HCT116 (cell line): Measurements from ENCODE around the gene GAD1. TPM values are rescaled to one million over a fixed set of nuclear protein-coding genes. Genes with fewer than 3 reads are reported as not detected.

Experiments
- ATAC-seq: fragments of 200-7000 bp; cut with Tn5 transposase; 2 replicates; pipeline ENCODE4 v1.9.1; 2020; ENCODE audit warnings: mild to moderate bottlenecking, moderate library complexity
- BruUV-seq: library from RNA; stranded (reverse); fragments of 400-500 nt; replicated peaks from 2 replicates; lab custom pipeline; 2021; lab: Mats Ljungman, UMichigan
- CTCF ChIA-PET: fragments of 300-600 bp; sonication (Branson Sonifier 250); formaldehyde crosslinking; loops from one replicate; lab custom pipeline; 2021; ENCODE audit warnings: antibody characterized with exemption; lab: Charles Lee
- POLR2A ChIA-PET: fragments of 300-600, 350-600 bp; sonication (Branson Sonifier 250); formaldehyde crosslinking; loops from one replicate; lab custom pipeline; 2021; ENCODE audit warnings: antibody characterized with exemption; lab: Charles Lee
- RAD21 ChIA-PET, 2 experiments: fragments of 300-600 bp; sonication (Branson Sonifier 250); formaldehyde crosslinking; loops; one replicate each; lab custom pipeline; 2023; ENCODE audit warnings: low total read pairs in 2 of 2; ENCODE audit not compliant: uncharacterized antibody in 2 of 2, unreplicated experiment in 2 of 2, low non-redundant PET in 1 of 2; lab: Charles Lee
- DNase-seq: peaks from one replicate; pipeline ENCODE4 v3.0.0-alpha.2; 2010; ENCODE audit warnings: low read depth, low spot score
- H2AFZ ChIP-seq: fragments of 200-600 bp; shearing (Covaris generic), sonication (generic); 2 replicates; pipeline ENCODE4 v1.6.1; 2017; ENCODE audit warnings: low read depth, mixed run types, mixed read lengths, antibody characterized with exemption, low read length; ENCODE audit not compliant: poor library complexity, severe bottlenecking
- H3K27ac ChIP-seq: 2 replicates; pipeline ENCODE4 v1.5.1; 2012; ENCODE audit warnings: low read depth, low read length
- H3K27me3 ChIP-seq: fragments of 200-600 bp; sonication (generic); 2 replicates; pipeline ENCODE4 v1.6.1; 2016; ENCODE audit warnings: mixed run types, low read length, mixed read lengths; ENCODE audit not compliant: insufficient read depth
- H3K36me3 ChIP-seq, 2 experiments: fragments of 200-500 bp in 1 of 2; fragments of 200-600 bp in 1 of 2; sonication (Bioruptor generic) in 1 of 2; sonication (generic) in 1 of 2; 2 replicates each; pipeline versions ENCODE4 v1.5.1 to v1.6.1; 2014 to 2016; ENCODE audit warnings: low read length in 2 of 2, inconsistent platforms in 1 of 2, mixed read lengths in 1 of 2, mixed run types in 1 of 2; ENCODE audit not compliant: insufficient read depth in 2 of 2, control insufficient read depth in 1 of 2
- H3K4me1 ChIP-seq, 2 experiments: fragments of 200-600 bp in 1 of 2; sonication (generic) in 1 of 2; 2 replicates each; pipeline versions ENCODE4 v1.5.1 to v1.6.1; 2012 to 2017; ENCODE audit warnings: low read length in 2 of 2, inconsistent platforms in 1 of 2, mild to moderate bottlenecking in 1 of 2, mixed read lengths in 1 of 2, mixed run types in 1 of 2, moderate library complexity in 1 of 2; ENCODE audit not compliant: insufficient read depth in 2 of 2, control insufficient read depth in 1 of 2
- H3K4me2 ChIP-seq: fragments of 200-600 bp; sonication (generic); 2 replicates; pipeline ENCODE4 v1.6.1; 2017; ENCODE audit warnings: mixed run types, low read length, mixed read lengths
- H3K4me3 ChIP-seq, 2 experiments: fragments of 200-600 bp in 1 of 2; sonication (generic) in 1 of 2; replicated peaks in 1 of 2; 2 replicates each; pipeline ENCODE4 v1.5.1; 2011 to 2016; ENCODE audit warnings: low read length in 2 of 2, control low read depth in 1 of 2, low read depth in 1 of 2, mild to moderate bottlenecking in 1 of 2, mixed read lengths in 1 of 2, mixed run types in 1 of 2
- H3K79me2 ChIP-seq: fragments of 200-600 bp; sonication (generic); 2 replicates; pipeline ENCODE4 v1.6.1; 2017; ENCODE audit warnings: mild to moderate bottlenecking, mixed run types, low read length, moderate library complexity, mixed read lengths; ENCODE audit not compliant: insufficient read depth
- H3K9ac ChIP-seq: fragments of 200-600 bp; sonication (generic); 2 replicates; pipeline ENCODE4 v1.6.1; 2016; ENCODE audit warnings: low read length, mixed read lengths
- H3K9me2 ChIP-seq: fragments of 200-600 bp; sonication (generic), shearing (Covaris generic); 2 replicates; pipeline ENCODE4 v1.6.1; 2017; ENCODE audit warnings: mixed run types, mild to moderate bottlenecking, moderate library complexity; ENCODE audit not compliant: insufficient read depth
- H3K9me3 ChIP-seq, 2 experiments: fragments of 200-500 bp in 1 of 2; fragments of 200-600 bp in 1 of 2; sonication (Bioruptor generic) in 1 of 2; sonication (generic) in 1 of 2; 2 replicates each; pipeline ENCODE4 v1.6.1; 2014 to 2017; ENCODE audit warnings: low read length in 2 of 2, mixed read lengths in 2 of 2, inconsistent platforms in 1 of 2, low read depth in 1 of 2, mild to moderate bottlenecking in 1 of 2, mixed run types in 1 of 2, moderate library complexity in 1 of 2; ENCODE audit not compliant: control insufficient read depth in 1 of 2, insufficient read depth in 1 of 2
- H4K20me1 ChIP-seq: fragments of 200-600 bp; sonication (generic), shearing (Covaris generic); 2 replicates; pipeline ENCODE4 v1.6.1; 2017; ENCODE audit warnings: mixed run types, mild to moderate bottlenecking, moderate library complexity; ENCODE audit not compliant: insufficient read depth
- CEBPB ChIP-seq: IDR thresholded peaks from 2 replicates; pipeline ENCODE4 v1.6.1; 2012; ENCODE audit warnings: low read depth
- EGR1 ChIP-seq: IDR thresholded peaks from 2 replicates; pipeline ENCODE4 v1.6.1; 2012; ENCODE audit warnings: low read depth
- ELF1 ChIP-seq: IDR thresholded peaks from 2 replicates; pipeline ENCODE4 v1.6.1; 2012; ENCODE audit warnings: low read depth, borderline replicate concordance
- EZH2 ChIP-seq: fragments of 200-600 bp; sonication (generic); IDR thresholded peaks from 2 replicates; pipeline ENCODE4 v1.6.1; 2017; ENCODE audit warnings: antibody characterized with exemption, mixed run types
- EZH2phosphoT487 ChIP-seq: fragments of 200-600 bp; IDR thresholded peaks from 2 replicates; pipeline ENCODE4 v1.6.1; 2018; ENCODE audit warnings: antibody characterized with exemption, borderline replicate concordance
- FOSL1 ChIP-seq: IDR thresholded peaks from 2 replicates; pipeline ENCODE4 v1.6.1; 2012; ENCODE audit warnings: low read depth
- POLR2A ChIP-seq: IDR thresholded peaks from 2 replicates; pipeline ENCODE4 v1.7.0; 2011; ENCODE audit warnings: borderline replicate concordance; ENCODE audit not compliant: insufficient read depth, insufficient read length; ENCODE audit errors: extremely low read depth
- POLR2AphosphoS5 ChIP-seq: IDR thresholded peaks from 2 replicates; pipeline ENCODE4 v1.6.1; 2011; ENCODE audit warnings: mild to moderate bottlenecking, low read depth, low read length, moderate library complexity
- SIN3A ChIP-seq: IDR thresholded peaks from 2 replicates; pipeline ENCODE4 v1.6.1; 2012; ENCODE audit warnings: low read depth
- SP1 ChIP-seq: IDR thresholded peaks from 2 replicates; pipeline ENCODE4 v1.6.1; 2012; ENCODE audit warnings: low read depth
- SRF ChIP-seq: IDR thresholded peaks from 2 replicates; pipeline ENCODE4 v1.6.1; 2012; ENCODE audit warnings: low read depth
- TCF7L2 ChIP-seq: IDR thresholded peaks from 2 replicates; pipeline ENCODE4 v1.7.0; 2011; ENCODE audit warnings: borderline replicate concordance, inconsistent platforms; ENCODE audit not compliant: insufficient read depth, insufficient read length; ENCODE audit errors: extremely low read depth
- ZFX ChIP-seq: fragments of 450-650 bp; IDR thresholded peaks from 2 replicates; pipeline ENCODE4 v1.6.1; 2017
- ZNF274 ChIP-seq: fragments of 200-500 bp; sonication (Bioruptor generic); IDR thresholded peaks from 2 replicates; pipeline ENCODE4 v1.6.1; 2014; ENCODE audit warnings: mild to moderate bottlenecking, low read depth, low read length, inconsistent platforms
- intact Hi-C: fragments of 100-400 bp; cut with micrococcal nuclease; formaldehyde crosslinking; loops from 2 replicates; pipeline ENCODE4 v1.10.0; 2022
- total RNA-seq: library from RNA; stranded (reverse); gene quantifications from one replicate; pipeline ENCODE4 v1.2.1, GENCODE V29; 2021; ENCODE audit not compliant: unreplicated experiment
- TF ChIP-seq, protein P1 (sequence below): IDR thresholded peaks from 2 replicates; pipeline ENCODE4 v1.6.1; 2012
- TF ChIP-seq, protein P2 (sequence below): IDR thresholded peaks from 2 replicates; pipeline ENCODE4 v1.6.1; 2011; ENCODE audit warnings: mild to moderate bottlenecking, low read length, moderate library complexity; ENCODE audit not compliant: insufficient replicate concordance; ENCODE audit errors: extremely low read depth
- TF ChIP-seq, protein P3 (sequence below): IDR thresholded peaks from 2 replicates; pipeline ENCODE4 v1.6.1; 2012
- TF ChIP-seq, protein P4 (sequence below): IDR thresholded peaks from 2 replicates; pipeline ENCODE4 v1.6.1; 2012; ENCODE audit warnings: low read depth
- TF ChIP-seq, protein P5 (sequence below), 3 experiments: fragments of 200-600 bp in 1 of 3; sonication (generic) in 1 of 3; IDR thresholded peaks in 2 of 3; conservative IDR thresholded peaks in 1 of 3; 2 replicates each; pipeline ENCODE4 v1.5.1; 2012 to 2017; ENCODE audit warnings: low read depth in 2 of 3, low read length in 2 of 3, antibody characterized with exemption in 1 of 3, borderline replicate concordance in 1 of 3, control low read depth in 1 of 3, mild to moderate bottlenecking in 1 of 3, mixed read lengths in 1 of 3, mixed run types in 1 of 3, moderate library complexity in 1 of 3; ENCODE audit not compliant: insufficient read depth in 1 of 3

The GAD1 gene
- total RNA-seq, 1 experiment from 2014 or later: 11.0 TPM

DNA sequence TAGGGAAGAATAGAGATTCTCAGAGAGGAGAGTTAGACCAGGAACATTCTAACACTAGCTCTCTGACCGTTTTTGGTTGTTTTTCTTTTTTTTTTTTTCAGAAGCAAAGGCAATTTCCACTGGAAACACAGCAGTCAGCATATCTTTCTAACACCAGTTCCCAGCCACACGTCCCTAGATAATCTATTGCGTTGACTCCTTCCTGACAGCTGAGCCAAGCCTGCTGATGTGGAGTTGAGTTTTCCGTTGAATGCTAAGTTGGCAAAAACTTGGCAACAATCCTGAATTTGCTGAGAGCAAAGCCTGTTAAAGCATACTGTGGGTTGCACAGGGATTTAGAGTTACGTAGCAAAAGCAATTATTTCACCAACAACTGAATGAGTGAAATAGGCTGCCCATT lies 19.3 kb downstream of the GAD1 start:
- no peak for ATAC-seq
- Histone ChIP-seq H4K20me1 (no peaks in the 10 kb centered on the region), H3K27ac (no peak overlapping the region), H3K4me1 (peaks cover 0 to 4% of the 10 kb centered on the region in 2 experiments; a peak in 1 of 4 replicates), H3K27me3 (no peaks in the 10 kb centered on the region), H3K4me3 (no peak overlapping the region), H3K9ac (no peak overlapping the region), H3K4me2 (no peak overlapping the region)
- POLR2A ChIA-PET: no interaction called here
- intact Hi-C loops: no loop called here
- TF ChIP-seq, protein P1, sequence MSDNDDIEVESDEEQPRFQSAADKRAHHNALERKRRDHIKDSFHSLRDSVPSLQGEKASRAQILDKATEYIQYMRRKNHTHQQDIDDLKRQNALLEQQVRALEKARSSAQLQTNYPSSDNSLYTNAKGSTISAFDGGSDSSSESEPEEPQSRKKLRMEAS: no peak
- TF ChIP-seq EGR1 (no peak), EZH2 (no peak), ZFX (no peak), SIN3A (no peak), ELF1 (no peak), EZH2phosphoT487 (no peak), POLR2AphosphoS5 (no peak), POLR2A (no peak), FOSL1 (no peak), TCF7L2 (no peak), SRF (no peak), SP1 (no peak), CEBPB (no peak), ZNF274 (no peak)
- TF ChIP-seq, protein P2, sequence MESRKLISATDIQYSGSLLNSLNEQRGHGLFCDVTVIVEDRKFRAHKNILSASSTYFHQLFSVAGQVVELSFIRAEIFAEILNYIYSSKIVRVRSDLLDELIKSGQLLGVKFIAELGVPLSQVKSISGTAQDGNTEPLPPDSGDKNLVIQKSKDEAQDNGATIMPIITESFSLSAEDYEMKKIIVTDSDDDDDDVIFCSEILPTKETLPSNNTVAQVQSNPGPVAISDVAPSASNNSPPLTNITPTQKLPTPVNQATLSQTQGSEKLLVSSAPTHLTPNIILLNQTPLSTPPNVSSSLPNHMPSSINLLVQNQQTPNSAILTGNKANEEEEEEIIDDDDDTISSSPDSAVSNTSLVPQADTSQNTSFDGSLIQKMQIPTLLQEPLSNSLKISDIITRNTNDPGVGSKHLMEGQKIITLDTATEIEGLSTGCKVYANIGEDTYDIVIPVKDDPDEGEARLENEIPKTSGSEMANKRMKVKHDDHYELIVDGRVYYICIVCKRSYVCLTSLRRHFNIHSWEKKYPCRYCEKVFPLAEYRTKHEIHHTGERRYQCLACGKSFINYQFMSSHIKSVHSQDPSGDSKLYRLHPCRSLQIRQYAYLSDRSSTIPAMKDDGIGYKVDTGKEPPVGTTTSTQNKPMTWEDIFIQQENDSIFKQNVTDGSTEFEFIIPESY: no peak
- TF ChIP-seq, protein P3, sequence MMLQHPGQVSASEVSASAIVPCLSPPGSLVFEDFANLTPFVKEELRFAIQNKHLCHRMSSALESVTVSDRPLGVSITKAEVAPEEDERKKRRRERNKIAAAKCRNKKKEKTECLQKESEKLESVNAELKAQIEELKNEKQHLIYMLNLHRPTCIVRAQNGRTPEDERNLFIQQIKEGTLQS: no peak
- TF ChIP-seq, protein P4, sequence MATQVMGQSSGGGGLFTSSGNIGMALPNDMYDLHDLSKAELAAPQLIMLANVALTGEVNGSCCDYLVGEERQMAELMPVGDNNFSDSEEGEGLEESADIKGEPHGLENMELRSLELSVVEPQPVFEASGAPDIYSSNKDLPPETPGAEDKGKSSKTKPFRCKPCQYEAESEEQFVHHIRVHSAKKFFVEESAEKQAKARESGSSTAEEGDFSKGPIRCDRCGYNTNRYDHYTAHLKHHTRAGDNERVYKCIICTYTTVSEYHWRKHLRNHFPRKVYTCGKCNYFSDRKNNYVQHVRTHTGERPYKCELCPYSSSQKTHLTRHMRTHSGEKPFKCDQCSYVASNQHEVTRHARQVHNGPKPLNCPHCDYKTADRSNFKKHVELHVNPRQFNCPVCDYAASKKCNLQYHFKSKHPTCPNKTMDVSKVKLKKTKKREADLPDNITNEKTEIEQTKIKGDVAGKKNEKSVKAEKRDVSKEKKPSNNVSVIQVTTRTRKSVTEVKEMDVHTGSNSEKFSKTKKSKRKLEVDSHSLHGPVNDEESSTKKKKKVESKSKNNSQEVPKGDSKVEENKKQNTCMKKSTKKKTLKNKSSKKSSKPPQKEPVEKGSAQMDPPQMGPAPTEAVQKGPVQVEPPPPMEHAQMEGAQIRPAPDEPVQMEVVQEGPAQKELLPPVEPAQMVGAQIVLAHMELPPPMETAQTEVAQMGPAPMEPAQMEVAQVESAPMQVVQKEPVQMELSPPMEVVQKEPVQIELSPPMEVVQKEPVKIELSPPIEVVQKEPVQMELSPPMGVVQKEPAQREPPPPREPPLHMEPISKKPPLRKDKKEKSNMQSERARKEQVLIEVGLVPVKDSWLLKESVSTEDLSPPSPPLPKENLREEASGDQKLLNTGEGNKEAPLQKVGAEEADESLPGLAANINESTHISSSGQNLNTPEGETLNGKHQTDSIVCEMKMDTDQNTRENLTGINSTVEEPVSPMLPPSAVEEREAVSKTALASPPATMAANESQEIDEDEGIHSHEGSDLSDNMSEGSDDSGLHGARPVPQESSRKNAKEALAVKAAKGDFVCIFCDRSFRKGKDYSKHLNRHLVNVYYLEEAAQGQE: no peak
- TF ChIP-seq, protein P5, sequence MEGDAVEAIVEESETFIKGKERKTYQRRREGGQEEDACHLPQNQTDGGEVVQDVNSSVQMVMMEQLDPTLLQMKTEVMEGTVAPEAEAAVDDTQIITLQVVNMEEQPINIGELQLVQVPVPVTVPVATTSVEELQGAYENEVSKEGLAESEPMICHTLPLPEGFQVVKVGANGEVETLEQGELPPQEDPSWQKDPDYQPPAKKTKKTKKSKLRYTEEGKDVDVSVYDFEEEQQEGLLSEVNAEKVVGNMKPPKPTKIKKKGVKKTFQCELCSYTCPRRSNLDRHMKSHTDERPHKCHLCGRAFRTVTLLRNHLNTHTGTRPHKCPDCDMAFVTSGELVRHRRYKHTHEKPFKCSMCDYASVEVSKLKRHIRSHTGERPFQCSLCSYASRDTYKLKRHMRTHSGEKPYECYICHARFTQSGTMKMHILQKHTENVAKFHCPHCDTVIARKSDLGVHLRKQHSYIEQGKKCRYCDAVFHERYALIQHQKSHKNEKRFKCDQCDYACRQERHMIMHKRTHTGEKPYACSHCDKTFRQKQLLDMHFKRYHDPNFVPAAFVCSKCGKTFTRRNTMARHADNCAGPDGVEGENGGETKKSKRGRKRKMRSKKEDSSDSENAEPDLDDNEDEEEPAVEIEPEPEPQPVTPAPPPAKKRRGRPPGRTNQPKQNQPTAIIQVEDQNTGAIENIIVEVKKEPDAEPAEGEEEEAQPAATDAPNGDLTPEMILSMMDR (IDR thresholded peaks at IDR 0.05 in 2 of 3, conservative IDR thresholded peaks at IDR 0.05 in 1 of 3; ENCODE audit: borderline replicate concordance in 1 of 3, insufficient read depth in 1 of 3, low read depth in 2 of 3, low read length in 2 of 3): no peak
- TF ChIP-seq, all 23 proteins: peak for 0
- peaks cover 0 to 2% of the 10 kb centered on the region in 2 experiments; a peak in 1 of 4 replicates for H3K36me3 ChIP-seq
- no peaks in the 10 kb centered on the region for H3K9me2 ChIP-seq
- no peak for DNase-seq
- BruUV-seq: no TSS peak
- no peak overlapping the region for H2AFZ ChIP-seq
- H3K9me3 ChIP-seq: no peaks in the 10 kb centered on the region
- no peaks in the 10 kb centered on the region for H3K79me2 ChIP-seq
- ChIA-PET CTCF (interaction anchor here (1.1 to 1.3 kb wide), 2 partner anchors 9 to 10 kb away, joined by 3 to 4 read pairs; no protein-coding TSS in a partner anchor), RAD21 (no interaction called here)
